Urinary bladder (tissue), 4 donors: ENCODE measurements around the gene KLF16. TPM values are rescaled to one million over a fixed set of nuclear protein-coding genes. Genes with fewer than 3 reads are reported as not detected.

Experiments
- DNase-seq: peaks from one replicate; pipeline ENCODE4 v3.0.0-alpha.2; 2015; ENCODE audit errors: extremely low spot score
- H3K27ac ChIP-seq: one replicate; pipeline ENCODE4 v1.5.1; 2013; ENCODE audit warnings: low read depth, mild to moderate bottlenecking, moderate library complexity
- H3K36me3 ChIP-seq: one replicate; pipeline ENCODE4 v1.6.1; 2013; ENCODE audit warnings: mild to moderate bottlenecking, moderate library complexity; ENCODE audit not compliant: insufficient read depth
- H3K4me1 ChIP-seq: one replicate; pipeline ENCODE4 v1.6.1; 2013; ENCODE audit warnings: mild to moderate bottlenecking, moderate library complexity; ENCODE audit not compliant: insufficient read depth
- H3K4me3 ChIP-seq: one replicate; pipeline ENCODE4 v1.5.1; 2013; ENCODE audit warnings: low read depth, low read length
- WGBS: extraction: QIAGEN DNeasy Blood & Tissue Kit; methylation state at CpG from one replicate; pipeline ENCODE4 v1.1.7; 2013; 5-methylcytosine and 5-hydroxymethylcytosine counted together
- polyA plus RNA-seq: library from polyadenylated mRNA; stranded (reverse); fragments of 200-250 nt; gene quantifications from one replicate; pipeline ENCODE4 v1.2.3, GENCODE V29; 2013
- total RNA-seq: library from RNA; depleted of rRNA; stranded (reverse); fragments of >200 nt; gene quantifications from one replicate; pipeline ENCODE4 v1.2.3, GENCODE V29; 2014
- donor health status: healthy with polysubstance abuse.
- donor health status: healthy.

Gene KLF16
- total and polyA plus RNA-seq, 2 donors: 3.6 to 17.6 TPM

- Histone ChIP-seq H3K4me1 (no peaks in the 10 kb centered on the region), H3K27ac (no peak overlapping the region), H3K36me3 (peaks cover 5% of the 10 kb centered on the region), H3K4me3 (no peak overlapping the region)
- DNase-seq: no peak
- WGBS: 73% methylated on average over 11 of the region's 11 CpGs
These were observed 33.4 kb downstream of the KLF16 start for GRCh38 chr19:1829958-1830357.

- Histone ChIP-seq H3K36me3 (peaks cover 5% of the 10 kb centered on the region), H3K4me3 (no peak overlapping the region), H3K4me1 (no peaks in the 10 kb centered on the region), H3K27ac (no peak overlapping the region)
- no peak for DNase-seq
- 93% methylated on average over 57 of the region's 57 CpGs for WGBS
These were observed 34.8 kb downstream of the KLF16 start for GRCh38 chr19:1828279-1829238.

DNA sequence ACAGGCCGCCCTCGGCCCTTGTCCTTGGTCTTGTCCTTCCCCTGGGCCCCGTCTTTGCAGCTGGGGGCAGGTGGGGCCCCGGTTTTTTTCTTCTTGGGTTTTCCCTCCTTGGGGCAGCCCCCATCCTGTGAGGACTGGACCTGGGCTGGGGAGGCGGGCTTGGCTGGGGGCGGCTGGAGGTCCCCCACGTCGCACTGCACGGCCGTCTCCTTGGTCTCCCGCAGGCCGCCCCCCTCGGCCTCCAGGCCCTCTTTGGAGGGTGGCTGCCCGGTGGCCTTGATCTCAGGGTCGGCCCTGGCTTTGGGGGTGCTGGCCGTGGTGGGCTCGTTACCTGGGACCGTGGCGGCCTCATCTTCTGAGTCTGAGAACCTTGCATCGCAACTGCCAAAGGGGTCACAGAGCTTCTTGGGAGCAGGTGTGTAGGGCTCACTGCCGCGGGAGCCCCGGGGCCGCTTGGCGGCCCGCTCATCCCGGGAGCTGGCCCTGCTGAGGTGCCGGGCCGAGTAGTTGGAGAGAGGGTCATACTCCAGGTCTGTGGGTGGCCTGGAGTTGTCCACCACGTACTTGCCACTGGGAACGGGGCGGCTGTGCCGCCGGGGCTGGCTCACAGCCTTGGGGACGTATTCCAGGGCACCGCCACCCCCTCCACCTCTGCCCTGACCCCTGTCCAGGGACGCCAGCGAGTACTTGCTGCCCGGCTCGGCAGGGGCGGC, 35.7 kb downstream of the KLF16 start:
- no peak overlapping the region for H3K4me3 ChIP-seq
- peaks cover 5% of the 10 kb centered on the region for H3K36me3 ChIP-seq
- H3K27ac ChIP-seq: no peak overlapping the region

DNA sequence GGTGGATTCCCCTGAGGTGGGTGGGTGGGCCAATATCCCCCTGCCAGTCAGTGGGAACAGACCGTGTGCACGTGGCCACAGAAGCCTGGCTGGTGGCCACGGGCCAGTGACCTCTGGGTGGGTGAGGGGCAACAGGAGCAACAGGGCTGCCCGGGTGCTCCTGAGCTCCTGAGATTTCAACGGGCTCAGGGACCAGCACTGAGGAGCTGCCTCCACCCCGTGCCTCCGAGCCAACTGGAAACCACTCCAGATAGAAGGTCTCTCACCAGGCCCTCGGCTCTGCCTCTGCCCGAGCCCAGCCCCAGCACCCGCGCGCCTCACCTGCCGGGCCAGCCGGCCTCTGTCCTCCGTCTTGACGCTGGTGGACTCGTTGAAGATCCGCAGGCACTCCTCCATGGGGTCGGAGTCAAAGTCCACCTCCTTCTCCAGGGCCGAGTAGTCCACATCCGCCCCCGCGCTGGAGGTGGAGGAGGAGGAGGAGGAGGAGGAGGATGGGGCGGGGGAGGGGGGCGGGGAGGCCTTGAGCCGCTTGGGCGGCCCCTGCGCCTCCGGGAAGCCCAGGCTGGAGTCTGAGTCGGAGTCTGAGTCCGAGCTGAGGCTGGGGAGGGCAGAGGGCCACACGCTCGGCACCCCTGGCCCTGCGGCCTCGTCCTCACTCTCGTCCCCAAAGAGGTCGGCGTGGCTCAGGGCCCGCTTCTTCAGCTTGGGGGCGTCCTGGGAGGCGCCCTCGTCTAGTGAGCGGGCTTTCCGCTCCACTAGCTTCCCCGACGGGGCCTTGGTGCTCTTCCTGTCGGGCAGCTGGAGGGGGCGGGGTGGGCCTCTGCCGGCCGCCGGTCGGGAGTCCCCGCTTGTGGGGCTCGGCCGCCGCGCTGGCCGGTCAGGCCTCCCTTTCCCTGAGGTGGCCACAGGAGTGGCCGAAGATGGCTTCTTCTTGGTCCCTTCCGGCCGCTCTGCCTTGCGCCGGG, 36.5 kb downstream of the KLF16 start:
- H3K36me3 ChIP-seq: peaks cover 5% of the 10 kb centered on the region
- no peak overlapping the region for H3K27ac ChIP-seq
- 65% methylated on average over 63 of the region's 63 CpGs for WGBS
- no peak for DNase-seq
- H3K4me3 ChIP-seq: no peak overlapping the region
- no peaks in the 10 kb centered on the region for H3K4me1 ChIP-seq

More for the DNA sequence above, 35.7 kb downstream of the KLF16 start:
- no peak for DNase-seq
- 89% methylated on average over 41 of the region's 41 CpGs for WGBS
- H3K4me1 ChIP-seq: no peaks in the 10 kb centered on the region

- DNase-seq: no peak
- 38% methylated on average over 15 of the region's 15 CpGs for WGBS
- no peaks in the 10 kb centered on the region for H3K4me1 ChIP-seq
- H3K27ac ChIP-seq: no peak overlapping the region
- no peak overlapping the region for H3K4me3 ChIP-seq
- H3K36me3 ChIP-seq: peaks cover 5% of the 10 kb centered on the region
These were observed 37.3 kb downstream of the KLF16 start for GRCh38 chr19:1825909-1826556.

- H3K4me1 ChIP-seq: no peaks in the 10 kb centered on the region
- H3K4me3 ChIP-seq: no peak overlapping the region
- WGBS: 73% methylated on average over 14 of the region's 14 CpGs
- H3K27ac ChIP-seq: no peak overlapping the region
- no peak for DNase-seq
- peaks cover 5% of the 10 kb centered on the region for H3K36me3 ChIP-seq
These were observed 39.1 kb downstream of the KLF16 start for GRCh38 chr19:1824252-1824622.

- no peak overlapping the region for H3K27ac ChIP-seq
- H3K36me3 ChIP-seq: peaks cover 5% of the 10 kb centered on the region
- 90% methylated on average over 36 of the region's 36 CpGs for WGBS
- no peaks in the 10 kb centered on the region for H3K4me1 ChIP-seq
- no peak for DNase-seq
- H3K4me3 ChIP-seq: no peak overlapping the region
These were observed 39.7 kb downstream of the KLF16 start for GRCh38 chr19:1823539-1824251.

DNA sequence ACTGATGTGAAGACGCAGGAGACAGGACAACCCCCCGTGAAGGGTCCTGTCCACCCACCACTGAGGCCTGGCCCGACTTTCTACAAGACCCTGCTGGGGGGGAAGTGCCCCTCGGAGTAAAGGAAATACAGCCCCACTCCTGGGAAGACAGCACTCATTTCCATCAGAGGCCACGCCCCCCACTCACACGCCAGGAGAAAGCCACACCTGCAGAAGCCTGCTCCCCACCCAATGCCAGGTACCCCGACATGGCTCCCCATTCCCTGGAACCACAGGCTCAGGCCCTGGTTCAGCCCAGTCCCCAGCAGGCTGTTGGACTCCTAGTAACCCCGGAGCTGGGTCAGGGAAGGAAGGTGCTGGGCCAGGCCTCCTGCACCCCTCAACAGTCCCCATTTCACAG, 40.4 kb downstream of the KLF16 start:
- no peaks in the 10 kb centered on the region for H3K4me1 ChIP-seq
- H3K36me3 ChIP-seq: peaks cover 5% of the 10 kb centered on the region
- DNase-seq: no peak
- WGBS: 85% methylated on average over 8 of the region's 8 CpGs
- H3K27ac ChIP-seq: no peak overlapping the region
- H3K4me3 ChIP-seq: no peak overlapping the region

DNA sequence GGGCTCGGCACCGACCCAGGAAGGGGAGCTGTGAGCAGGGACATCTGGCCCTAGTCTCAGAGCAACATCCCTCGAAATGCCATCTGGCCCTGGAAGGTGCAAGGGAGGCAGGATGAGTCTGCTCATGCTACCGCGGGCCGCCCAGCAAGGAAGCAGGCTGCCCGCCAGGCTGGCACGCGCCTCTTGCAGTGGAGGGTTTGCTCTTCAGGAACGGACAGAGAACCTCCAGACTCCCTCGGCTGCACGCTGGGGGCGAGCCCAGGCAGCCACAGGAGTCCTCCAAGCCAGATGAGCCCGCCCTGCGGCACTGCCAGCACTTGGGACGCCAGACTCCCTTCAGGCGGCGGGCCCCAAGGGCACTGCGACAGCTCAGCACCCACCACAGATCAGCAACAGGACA, 41.2 kb downstream of the KLF16 start:
- H3K4me1 ChIP-seq: no peaks in the 10 kb centered on the region
- H3K36me3 ChIP-seq: peaks cover 4% of the 10 kb centered on the region
- no peak overlapping the region for H3K27ac ChIP-seq
- DNase-seq: no peak
- H3K4me3 ChIP-seq: no peak overlapping the region
- WGBS: 92% methylated on average over 19 of the region's 19 CpGs

DNA sequence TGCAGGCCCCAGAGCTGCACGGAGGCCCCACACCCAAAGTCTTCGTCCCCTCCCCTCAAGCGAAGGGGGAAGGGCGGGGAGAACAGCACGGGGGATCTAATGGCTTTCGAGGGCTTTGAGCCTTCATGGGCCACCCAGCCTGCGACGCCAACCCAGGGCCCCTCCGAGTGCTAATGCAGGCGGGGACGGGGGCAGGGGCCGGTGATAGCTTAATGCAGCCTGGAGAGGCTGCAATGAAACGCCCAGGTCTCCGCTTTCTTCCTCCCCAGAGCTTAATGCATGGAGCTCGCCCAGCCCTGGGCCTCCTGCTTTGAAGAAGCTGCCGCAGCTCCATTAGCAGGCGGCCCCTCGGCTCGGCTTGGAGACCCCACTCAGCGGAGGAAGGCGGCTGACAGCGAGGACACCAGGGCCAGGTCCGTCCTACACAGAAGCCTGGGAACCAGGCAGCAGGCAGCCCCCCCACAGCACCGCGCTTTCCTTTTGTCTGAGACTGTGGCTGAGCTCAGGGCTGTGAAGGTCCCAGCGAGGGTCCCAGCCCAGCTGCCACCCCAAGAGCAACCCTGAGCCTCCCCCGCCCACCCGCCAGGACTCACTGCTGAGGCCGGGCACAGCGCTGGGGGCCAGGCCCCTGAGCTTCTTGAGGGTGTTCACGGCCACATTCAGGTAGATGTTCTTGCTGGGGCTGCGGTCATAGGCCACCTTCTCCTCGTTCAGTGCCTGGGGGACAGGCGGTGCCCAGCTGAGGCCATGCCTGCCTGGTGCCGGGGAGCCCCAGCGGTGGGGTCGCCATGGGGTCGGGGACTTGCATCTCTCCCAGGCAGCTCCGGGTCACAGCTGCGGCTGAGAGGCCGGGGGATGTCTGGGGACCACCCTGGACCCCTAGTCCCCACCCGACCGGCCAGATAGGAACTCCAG, 43.8 kb downstream of the KLF16 start:
- WGBS: 79% methylated on average over 43 of the region's 43 CpGs
- H3K4me1 ChIP-seq: no peaks in the 10 kb centered on the region
- H3K36me3 ChIP-seq: peaks cover 7% of the 10 kb centered on the region
- H3K4me3 ChIP-seq: no peak overlapping the region
- no peak overlapping the region for H3K27ac ChIP-seq
- DNase-seq: no peak

GRCh38 chr19:1818549-1819195, 44.7 kb downstream of the KLF16 start:
- DNase-seq: no peak
- Histone ChIP-seq H3K27ac (no peak overlapping the region), H3K4me3 (no peak overlapping the region), H3K36me3 (peaks cover 7% of the 10 kb centered on the region), H3K4me1 (no peaks in the 10 kb centered on the region)
- 89% methylated on average over 33 of the region's 33 CpGs for WGBS
